ENCODE measurements around the gene GRID1. TPM values are rescaled to one million over a fixed set of nuclear protein-coding genes. Genes with fewer than 3 reads are reported as not detected.

The GRID1 gene
- total RNA-seq, 4 donors from 2014 or later: 0.35 to 10.7 (median 1.3) TPM

DNA sequence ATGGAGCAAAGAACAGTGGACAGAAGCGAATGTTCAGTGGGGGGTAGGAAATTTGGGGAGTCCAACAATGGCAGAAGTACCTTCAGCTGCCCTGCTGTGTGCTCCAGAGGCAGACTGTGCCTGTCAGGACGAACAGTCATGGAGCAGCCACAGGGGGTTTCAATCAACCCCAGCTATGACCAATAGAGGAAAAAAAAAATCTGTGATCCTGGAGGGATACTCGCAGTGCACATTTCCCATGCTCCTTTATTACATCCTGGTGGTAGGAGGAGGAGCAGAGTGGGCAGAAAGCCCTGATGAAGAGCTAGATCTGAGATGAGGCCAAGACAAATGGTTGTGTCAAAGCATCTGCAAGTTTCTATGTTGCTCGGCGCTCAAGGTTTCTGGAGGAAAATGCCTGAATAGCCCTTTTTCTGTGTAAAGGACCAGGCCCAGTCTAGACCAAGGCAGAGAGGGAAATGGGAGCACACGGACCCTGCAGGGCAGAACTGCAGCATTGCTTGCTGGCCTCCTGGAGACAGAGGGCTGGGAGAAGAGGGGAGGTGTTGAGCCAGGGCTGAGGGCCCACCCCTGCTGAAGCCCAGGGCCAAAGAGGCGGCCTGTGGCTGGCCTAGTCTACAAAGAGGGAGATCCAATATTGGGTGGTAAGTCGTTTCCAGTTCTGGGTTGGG, 201.5 kb downstream of the GRID1 start:
- H3K27ac ChIP-seq: peak overlapping the region in 3 of 4 donors; percentile 11 to 86 (median 39)
- H3K36me3 ChIP-seq: no peaks in the 10 kb centered on the region
- TF ChIP-seq, protein P1, sequence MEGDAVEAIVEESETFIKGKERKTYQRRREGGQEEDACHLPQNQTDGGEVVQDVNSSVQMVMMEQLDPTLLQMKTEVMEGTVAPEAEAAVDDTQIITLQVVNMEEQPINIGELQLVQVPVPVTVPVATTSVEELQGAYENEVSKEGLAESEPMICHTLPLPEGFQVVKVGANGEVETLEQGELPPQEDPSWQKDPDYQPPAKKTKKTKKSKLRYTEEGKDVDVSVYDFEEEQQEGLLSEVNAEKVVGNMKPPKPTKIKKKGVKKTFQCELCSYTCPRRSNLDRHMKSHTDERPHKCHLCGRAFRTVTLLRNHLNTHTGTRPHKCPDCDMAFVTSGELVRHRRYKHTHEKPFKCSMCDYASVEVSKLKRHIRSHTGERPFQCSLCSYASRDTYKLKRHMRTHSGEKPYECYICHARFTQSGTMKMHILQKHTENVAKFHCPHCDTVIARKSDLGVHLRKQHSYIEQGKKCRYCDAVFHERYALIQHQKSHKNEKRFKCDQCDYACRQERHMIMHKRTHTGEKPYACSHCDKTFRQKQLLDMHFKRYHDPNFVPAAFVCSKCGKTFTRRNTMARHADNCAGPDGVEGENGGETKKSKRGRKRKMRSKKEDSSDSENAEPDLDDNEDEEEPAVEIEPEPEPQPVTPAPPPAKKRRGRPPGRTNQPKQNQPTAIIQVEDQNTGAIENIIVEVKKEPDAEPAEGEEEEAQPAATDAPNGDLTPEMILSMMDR (IDR thresholded peaks at IDR 0.05): no peak
- no peak for TF ChIP-seq POLR2A (IDR thresholded peaks at IDR 0.05)
- peak in 2 of 3 donors; percentile 12 to 14 for DNase-seq
- no peak overlapping the region for H3K4me3 ChIP-seq
- H3K4me1 ChIP-seq: peaks cover 0 to 34% (median 1%) of the 10 kb centered on the region in 4 donors
- no peaks in the 10 kb centered on the region for H3K9me3 ChIP-seq
- H3K27me3 ChIP-seq: no peaks in the 10 kb centered on the region

DNA sequence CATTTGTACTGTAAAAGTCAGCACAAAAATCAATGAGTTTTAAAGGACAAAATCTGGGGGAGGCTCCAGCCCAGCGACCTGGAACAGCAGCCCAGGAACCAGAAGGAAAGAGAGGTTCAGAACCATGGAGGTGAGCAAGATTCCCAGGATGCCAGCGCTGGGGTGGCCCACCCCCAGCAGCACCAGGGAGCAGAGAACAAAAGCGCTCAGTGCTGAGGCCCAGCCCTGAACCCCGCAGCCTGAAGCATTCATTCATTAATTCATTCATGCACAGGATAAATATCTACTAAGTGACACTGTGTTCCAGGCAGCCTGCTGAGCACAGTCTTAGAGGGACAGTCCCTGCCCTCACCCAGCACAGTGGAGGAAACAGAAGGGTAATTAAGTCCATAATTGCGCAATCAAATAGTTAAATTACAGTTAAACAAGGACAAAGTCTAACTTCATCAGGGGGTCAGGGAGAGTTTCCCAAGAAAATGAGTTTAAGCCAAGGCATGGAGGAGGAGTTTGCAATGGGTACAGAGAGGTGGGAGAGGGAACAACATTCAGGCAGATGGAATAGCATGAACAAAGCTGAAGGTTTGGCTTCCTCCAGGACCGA, 202.3 kb downstream of the GRID1 start:
- no peaks in the 10 kb centered on the region for H3K27me3 ChIP-seq
- H3K4me3 ChIP-seq: peak overlapping the region in 1 of 4 donors; percentile 24
- peak overlapping the region in 3 of 4 donors; percentile 76 to 93 (median 91) for H3K27ac ChIP-seq
- peaks cover 0 to 34% (median 1%) of the 10 kb centered on the region in 4 donors for H3K4me1 ChIP-seq
- DNase-seq: peak in 2 of 3 donors; percentile 69 to 77
- TF ChIP-seq, protein P1 (IDR thresholded peaks at IDR 0.05): no peak
- TF ChIP-seq POLR2A (IDR thresholded peaks at IDR 0.05): peak in 1 of 2 donors; percentile 21
- no peaks in the 10 kb centered on the region for H3K36me3 ChIP-seq
- H3K9me3 ChIP-seq: no peaks in the 10 kb centered on the region

DNA sequence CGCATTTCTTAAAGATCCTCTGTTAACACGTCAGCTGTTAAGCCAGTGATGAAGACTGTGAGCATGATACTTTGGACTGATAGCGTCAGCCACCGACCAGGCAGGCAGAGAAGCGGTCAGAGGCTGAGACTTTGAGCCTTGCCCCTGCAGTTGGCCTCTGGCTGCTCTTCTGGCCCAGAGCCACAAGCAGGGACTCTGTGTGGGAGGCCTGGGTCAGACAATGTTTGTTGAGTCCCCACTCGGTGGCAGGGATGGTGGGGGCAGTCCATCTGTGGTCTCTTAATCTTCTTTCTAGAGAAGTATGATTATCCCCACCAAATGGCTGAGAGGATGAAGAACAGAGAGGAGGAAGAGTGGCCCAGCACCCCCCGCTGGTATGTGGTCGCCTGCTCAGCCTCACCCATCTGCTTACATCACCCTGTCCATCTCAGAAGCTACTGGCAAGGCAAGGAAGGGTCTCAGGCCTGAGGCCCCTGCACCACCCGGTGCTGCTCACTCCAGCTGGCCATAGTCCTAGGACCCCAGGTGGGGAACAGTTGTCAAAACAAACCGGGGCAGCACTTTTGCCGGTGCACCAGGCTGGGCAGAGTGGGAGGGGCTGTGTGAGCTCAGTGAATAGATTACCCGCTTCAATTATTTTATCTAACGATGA, 202.9 kb downstream of the GRID1 start:
- H3K27ac ChIP-seq: peak overlapping the region in 3 of 4 donors; percentile 76 to 93 (median 91)
- no peaks in the 10 kb centered on the region for H3K27me3 ChIP-seq
- no peaks in the 10 kb centered on the region for H3K36me3 ChIP-seq
- TF ChIP-seq, protein P1 (IDR thresholded peaks at IDR 0.05): no peak
- TF ChIP-seq POLR2A (IDR thresholded peaks at IDR 0.05): peak in 1 of 2 donors; percentile 33
- H3K4me3 ChIP-seq: peak overlapping the region in 1 of 4 donors; percentile 24
- peak in 2 of 3 donors; percentile 84 for DNase-seq
- H3K9me3 ChIP-seq: no peaks in the 10 kb centered on the region
- peaks cover 0 to 34% (median 1%) of the 10 kb centered on the region in 4 donors for H3K4me1 ChIP-seq

DNA sequence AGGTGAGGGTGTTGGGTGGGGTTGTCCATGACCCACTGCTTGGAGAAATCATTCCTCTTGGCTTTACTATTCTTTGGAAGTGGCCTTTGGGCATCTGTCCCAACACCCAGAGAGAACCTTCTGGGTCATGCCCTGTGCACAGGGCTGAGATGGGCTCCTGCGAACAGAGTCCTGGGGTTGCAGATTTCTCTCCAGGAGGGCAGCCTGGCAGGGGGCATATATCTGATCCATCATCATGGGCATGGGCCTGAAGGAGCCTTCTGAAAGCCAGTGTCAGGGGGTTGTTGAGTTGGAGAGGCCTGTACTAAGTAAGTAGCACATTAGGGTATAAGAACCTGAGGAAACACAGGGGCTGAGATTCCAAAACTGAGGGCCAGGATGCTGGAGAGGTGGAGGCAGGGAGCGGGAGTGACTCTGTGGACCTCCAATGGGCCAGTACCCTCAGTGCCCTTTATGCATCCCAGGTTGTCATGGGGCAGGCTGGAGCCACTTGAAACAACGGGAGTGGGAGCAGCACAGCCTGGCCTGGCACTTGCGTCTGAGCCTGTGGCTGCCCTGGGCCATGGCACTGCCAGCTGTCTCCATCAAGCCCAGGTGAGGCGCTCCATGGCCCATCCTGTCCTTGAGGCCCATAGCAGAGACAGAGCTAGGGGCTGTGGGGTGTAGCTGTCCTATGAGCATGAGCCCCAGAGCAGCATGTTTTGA, 203.7 kb downstream of the GRID1 start:
- no peak for TF ChIP-seq POLR2A (IDR thresholded peaks at IDR 0.05)
- TF ChIP-seq, protein P1 (IDR thresholded peaks at IDR 0.05): no peak
- H3K36me3 ChIP-seq: no peaks in the 10 kb centered on the region
- peaks cover 0 to 34% (median 1%) of the 10 kb centered on the region in 4 donors for H3K4me1 ChIP-seq
- no peaks in the 10 kb centered on the region for H3K27me3 ChIP-seq
- DNase-seq: peak in 2 of 3 donors; percentile 43 to 49
- H3K27ac ChIP-seq: peak overlapping the region in 3 of 4 donors; percentile 40 to 93 (median 71)
- H3K4me3 ChIP-seq: no peak overlapping the region
- no peaks in the 10 kb centered on the region for H3K9me3 ChIP-seq

DNA sequence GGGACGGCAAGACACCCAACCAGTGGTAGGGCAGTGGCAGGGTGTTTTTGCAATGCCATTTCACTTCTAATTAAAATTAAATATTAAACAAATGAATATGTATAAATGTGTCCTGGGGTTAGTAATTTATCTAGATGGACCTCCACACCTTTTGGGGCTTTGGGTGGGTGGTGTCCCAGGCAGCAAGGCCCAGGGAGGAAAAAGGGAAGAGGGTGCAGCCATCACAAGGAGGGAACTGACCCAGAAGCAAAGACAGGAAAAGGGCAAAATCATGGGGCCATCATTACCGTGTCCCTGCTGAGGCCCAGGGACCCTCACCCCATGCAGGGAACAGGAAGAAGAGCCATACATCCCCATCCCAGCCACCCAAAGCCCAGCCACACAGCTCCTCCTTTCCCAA, 204.6 kb downstream of the GRID1 start:
- peak in 2 of 3 donors; percentile 10 to 22 for DNase-seq
- Histone ChIP-seq H3K4me3 (no peak overlapping the region), H3K36me3 (no peaks in the 10 kb centered on the region), H3K9me3 (no peaks in the 10 kb centered on the region), H3K27me3 (no peaks in the 10 kb centered on the region), H3K27ac (peak overlapping the region in 1 of 4 donors; percentile 71), H3K4me1 (peaks cover 0 to 33% (median 1%) of the 10 kb centered on the region in 4 donors)
- TF ChIP-seq, protein P1 (IDR thresholded peaks at IDR 0.05): no peak
- TF ChIP-seq POLR2A (IDR thresholded peaks at IDR 0.05): no peak

Data from Peyer's patch (tissue), 4 donors.